Lower leg skin (tissue), 4 donors: ENCODE measurements around the gene EFHC1. TPM values are rescaled to one million over a fixed set of nuclear protein-coding genes. Genes with fewer than 3 reads are reported as not detected.

Experiments used
- DNase-seq, 2 donors: peaks; one replicate each; pipeline ENCODE4 v3.0.0-alpha.2; 2019; ENCODE audit warnings: low spot score in 2 of 2
- H3K4me3 ChIP-seq: fragments of 200-600 bp; sonication (generic); 2 replicates; pipeline ENCODE4 v1.5.1; 2017; ENCODE audit warnings: mild to moderate bottlenecking, low read depth; ENCODE audit not compliant: poor library complexity, severe bottlenecking
- POLR2A ChIP-seq, 2 donors: fragments of 450-650 bp; IDR thresholded peaks; one replicate each; pipeline ENCODE4 v1.6.1; 2016 to 2017; ENCODE audit warnings: antibody characterized with exemption in 2 of 2, mild to moderate bottlenecking in 1 of 2, moderate library complexity in 1 of 2
- WGBS, 2 donors: methylation state at CpG; one replicate each; pipeline ENCODE4 v1.1.5; 2018; 5-methylcytosine and 5-hydroxymethylcytosine counted together
- intact Hi-C: fragments of 100-400 bp; cut with DNase I; formaldehyde crosslinking; loops from one replicate; pipeline ENCODE4 v1.15.0; 2023; ENCODE audit warnings: low total_unique reads
- total RNA-seq, 4 donors: library from RNA; depleted of rRNA; stranded (reverse); fragments of >200 nt; gene quantifications; one replicate each; pipeline ENCODE4 v1.1.0, GENCODE V29; 2016
- TF ChIP-seq, protein P1 (sequence below), 3 donors: fragments of 450-650 bp; IDR thresholded peaks; one replicate each; pipeline ENCODE4 v1.5.1; 2016; ENCODE audit warnings: antibody characterized with exemption in 3 of 3, mild to moderate bottlenecking in 3 of 3, moderate library complexity in 2 of 3

Gene EFHC1
- total RNA-seq, 4 donors from 2014 or later, result 12.2 to 22.8 (median 18.1) TPM

DNA sequence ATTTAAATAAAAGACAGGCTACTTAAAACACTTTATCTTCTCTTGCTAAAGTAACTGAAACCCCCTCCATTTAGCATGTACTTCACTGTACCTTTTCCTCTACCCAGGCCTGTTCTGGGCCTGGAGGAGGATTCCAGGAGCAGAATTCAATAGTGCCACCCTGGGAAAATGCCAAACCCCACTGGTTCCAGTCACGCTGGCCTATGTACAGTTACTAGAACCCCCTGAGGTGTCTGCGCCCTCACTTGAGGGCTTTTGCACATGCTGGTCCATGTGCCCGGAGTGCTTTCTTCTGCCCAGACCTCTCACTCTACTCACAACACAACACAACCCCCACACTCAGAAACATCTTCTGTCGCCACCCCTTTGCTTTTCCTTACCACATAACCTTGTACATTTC is 111.3 kb downstream of the EFHC1 start:
- intact Hi-C loops, result no loop called here
- 91% methylated on average over 4 of the region's 4 CpGs for WGBS, 2 donors
- TF ChIP-seq POLR2A (IDR thresholded peaks at IDR 0.05), result no peak
- TF ChIP-seq, protein P1, sequence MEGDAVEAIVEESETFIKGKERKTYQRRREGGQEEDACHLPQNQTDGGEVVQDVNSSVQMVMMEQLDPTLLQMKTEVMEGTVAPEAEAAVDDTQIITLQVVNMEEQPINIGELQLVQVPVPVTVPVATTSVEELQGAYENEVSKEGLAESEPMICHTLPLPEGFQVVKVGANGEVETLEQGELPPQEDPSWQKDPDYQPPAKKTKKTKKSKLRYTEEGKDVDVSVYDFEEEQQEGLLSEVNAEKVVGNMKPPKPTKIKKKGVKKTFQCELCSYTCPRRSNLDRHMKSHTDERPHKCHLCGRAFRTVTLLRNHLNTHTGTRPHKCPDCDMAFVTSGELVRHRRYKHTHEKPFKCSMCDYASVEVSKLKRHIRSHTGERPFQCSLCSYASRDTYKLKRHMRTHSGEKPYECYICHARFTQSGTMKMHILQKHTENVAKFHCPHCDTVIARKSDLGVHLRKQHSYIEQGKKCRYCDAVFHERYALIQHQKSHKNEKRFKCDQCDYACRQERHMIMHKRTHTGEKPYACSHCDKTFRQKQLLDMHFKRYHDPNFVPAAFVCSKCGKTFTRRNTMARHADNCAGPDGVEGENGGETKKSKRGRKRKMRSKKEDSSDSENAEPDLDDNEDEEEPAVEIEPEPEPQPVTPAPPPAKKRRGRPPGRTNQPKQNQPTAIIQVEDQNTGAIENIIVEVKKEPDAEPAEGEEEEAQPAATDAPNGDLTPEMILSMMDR (IDR thresholded peaks at IDR 0.05), result no peak
- no peak overlapping the region for H3K4me3 ChIP-seq
- DNase-seq, result no peak

DNA sequence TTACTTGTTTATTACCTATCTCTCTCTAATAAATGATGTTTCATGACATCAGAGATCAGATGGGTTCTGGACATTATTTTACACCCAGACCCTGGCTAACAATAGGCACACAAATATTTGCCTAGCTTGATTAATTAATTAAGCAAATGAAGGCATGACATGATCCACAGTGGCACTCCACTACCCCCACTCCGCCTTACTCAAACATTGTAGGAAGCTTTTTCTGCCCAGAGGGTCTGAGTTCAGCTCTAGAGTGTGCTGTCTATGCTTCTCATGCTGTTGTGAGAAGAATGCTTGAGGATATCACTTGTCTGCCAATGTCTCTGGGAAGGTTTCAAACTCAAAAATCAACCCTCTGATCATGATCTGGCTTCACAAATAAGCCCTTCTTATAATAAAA is 111.7 kb downstream of the EFHC1 start:
- no peak overlapping the region for H3K4me3 ChIP-seq
- no peak for DNase-seq
- no peak for TF ChIP-seq POLR2A (IDR thresholded peaks at IDR 0.05)
- TF ChIP-seq, protein P1 (IDR thresholded peaks at IDR 0.05), result no peak
- 96% methylated on average over 1 of the region's 1 CpG for WGBS, 2 donors
- intact Hi-C loops, result no loop called here

DNA sequence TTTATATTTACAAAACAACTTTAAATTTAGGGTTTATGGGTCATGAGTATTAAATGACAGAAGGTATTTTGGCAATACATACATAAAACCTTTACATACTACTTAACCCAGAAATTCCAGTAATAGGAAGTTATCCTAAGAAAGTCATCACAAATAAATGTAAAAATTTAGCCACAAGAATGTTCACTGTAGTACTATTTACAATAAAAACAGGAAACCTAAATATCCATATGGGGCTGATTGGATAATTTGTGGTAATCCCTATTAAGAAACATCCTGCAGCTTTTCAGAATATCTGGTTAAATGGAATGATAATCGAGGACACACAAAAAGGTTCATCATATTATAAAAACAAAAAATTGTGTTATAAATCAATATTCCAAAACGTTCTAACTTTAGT is 112.3 kb downstream of the EFHC1 start:
- no peak overlapping the region for H3K4me3 ChIP-seq
- intact Hi-C loops, result no loop called here
- TF ChIP-seq POLR2A (IDR thresholded peaks at IDR 0.05), result no peak
- TF ChIP-seq, protein P1 (IDR thresholded peaks at IDR 0.05), result no peak
- no peak for DNase-seq
- WGBS, 2 donors, result 88 to 90% methylated on average over 2 of the region's 2 CpGs

DNA sequence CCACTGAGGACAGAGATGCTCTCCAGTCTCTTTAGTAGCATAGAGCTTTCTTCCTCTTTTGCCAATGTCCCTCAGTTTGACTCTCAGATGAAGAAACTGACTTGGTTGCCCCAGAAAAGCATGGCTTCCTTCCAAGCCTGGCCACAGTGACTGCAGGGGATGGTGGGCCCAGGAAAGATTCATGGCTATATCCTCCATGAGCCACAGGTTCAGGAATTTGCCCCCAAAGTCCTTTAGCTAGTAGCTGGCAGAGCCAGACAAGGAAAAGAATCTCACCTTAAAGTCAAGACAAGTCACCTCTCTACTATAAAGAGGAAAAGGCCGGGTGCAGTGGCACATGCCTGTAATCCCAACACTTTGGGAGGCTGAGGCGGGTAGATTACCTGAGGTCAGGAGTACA is 113.3 kb downstream of the EFHC1 start:
- 88 to 98% methylated on average over 2 of the region's 2 CpGs for WGBS, 2 donors
- no peak for DNase-seq
- no peak overlapping the region for H3K4me3 ChIP-seq
- intact Hi-C loops, result no loop called here
- TF ChIP-seq POLR2A (IDR thresholded peaks at IDR 0.05), result no peak
- TF ChIP-seq, protein P1 (IDR thresholded peaks at IDR 0.05), result no peak

DNA sequence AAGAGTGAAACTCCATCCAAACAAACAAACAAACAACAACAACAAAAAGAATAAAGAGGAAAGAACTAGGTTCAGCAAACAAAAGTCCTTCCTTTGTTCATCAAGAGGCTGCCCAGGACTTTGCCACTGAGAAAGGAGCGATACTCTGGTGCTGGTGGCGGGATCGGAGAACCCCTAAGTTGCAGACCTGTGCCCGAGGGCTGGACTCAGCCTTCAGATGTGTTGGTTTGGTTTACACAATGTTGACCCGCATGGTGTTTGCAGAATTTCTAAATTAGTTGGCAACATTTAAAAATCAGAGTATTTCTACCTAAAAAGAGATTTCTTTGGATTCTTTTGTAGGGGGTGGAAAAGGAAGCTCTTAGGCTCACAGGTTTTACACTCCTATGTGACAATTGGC is 114.2 kb downstream of the EFHC1 start:
- intact Hi-C loops, result no loop called here
- H3K4me3 ChIP-seq, result no peak overlapping the region
- WGBS, 2 donors, result 98 to 99% methylated on average over 5 of the region's 5 CpGs
- TF ChIP-seq, protein P1 (IDR thresholded peaks at IDR 0.05), result no peak
- no peak for TF ChIP-seq POLR2A (IDR thresholded peaks at IDR 0.05)
- DNase-seq, result no peak

DNA sequence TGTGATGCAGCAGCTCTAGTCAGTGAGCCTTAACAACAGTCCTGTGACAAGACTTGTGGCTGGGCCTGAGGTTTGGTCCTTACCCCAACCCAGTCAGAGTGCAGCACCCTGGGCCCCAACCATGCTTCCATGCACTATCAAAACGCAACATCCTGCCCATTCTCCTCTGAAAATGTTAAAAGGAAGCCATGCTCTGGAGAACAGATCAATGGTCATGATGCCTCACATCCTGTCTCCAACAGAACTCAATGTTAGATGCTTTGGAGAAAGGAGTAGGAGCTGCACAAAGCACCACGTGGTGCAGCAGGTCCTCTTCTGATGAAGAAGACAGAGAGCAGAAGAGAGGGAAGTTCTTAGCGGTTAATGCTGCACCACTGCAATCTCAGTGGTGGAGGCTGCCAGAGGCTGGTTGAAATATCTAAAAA is 114.8 kb downstream of the EFHC1 start:
- DNase-seq, result no peak
- intact Hi-C loops, result no loop called here
- TF ChIP-seq, protein P1 (IDR thresholded peaks at IDR 0.05), result no peak
- no peak for TF ChIP-seq POLR2A (IDR thresholded peaks at IDR 0.05)
- 78 to 99% methylated on average over 3 of the region's 3 CpGs for WGBS, 2 donors
- H3K4me3 ChIP-seq, result no peak overlapping the region
